GM21737 (cell line): ENCODE results near the gene MBP.
A peak's percentile ranks its signal among the peaks of the same experiment; 100 is the strongest.

ENCODE experiments used
- ATAC-seq: cut with Tn5 transposase; IDR thresholded peaks from one replicate; pipeline ENCODE4 v1.9.1; 2021; ENCODE audit warnings: mild to moderate bottlenecking, moderate library complexity; ENCODE audit not compliant: unreplicated experiment

The MBP gene

DNA sequence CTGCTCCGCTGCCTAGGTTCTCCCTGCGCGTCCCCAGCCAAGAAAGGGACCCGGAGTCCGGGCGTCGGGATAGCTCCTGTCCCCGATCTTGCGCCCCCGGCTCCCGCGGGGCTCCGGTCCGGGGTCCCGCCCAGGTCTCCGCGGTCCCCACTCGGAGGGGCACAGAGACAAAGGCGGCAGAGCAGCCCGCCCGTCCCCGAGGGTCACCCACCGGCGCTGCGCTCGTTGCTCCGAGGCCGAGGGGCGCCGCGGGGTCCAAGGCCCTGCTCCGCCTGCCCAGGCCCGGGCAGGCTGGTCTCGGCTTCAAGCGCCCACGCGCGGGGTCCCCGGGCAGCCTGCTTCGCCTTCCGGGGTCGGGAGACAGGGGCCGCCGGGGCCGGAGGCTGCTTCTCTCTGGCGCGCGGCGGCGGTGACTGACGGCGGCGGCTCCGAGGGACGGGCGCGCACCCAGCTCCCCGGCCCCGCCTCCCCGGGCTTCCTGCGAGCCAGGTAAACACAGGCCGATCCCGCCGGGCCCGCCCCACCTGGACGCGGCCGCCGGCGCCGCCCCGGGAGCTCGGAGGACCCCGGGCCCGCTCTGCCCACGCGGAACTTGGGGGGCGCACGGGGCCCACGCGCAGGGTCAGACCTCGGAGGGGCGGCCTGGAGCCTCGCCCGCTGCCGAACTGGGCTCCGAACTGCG lies at the start of gene MBP:
Gene MBP (minus strand): TSS at position 415 of the 682 bp plus-strand sequence. CDS start 27,522 bp downstream, outside the sequence.
- ATAC-seq, result peak; percentile 52

DNA sequence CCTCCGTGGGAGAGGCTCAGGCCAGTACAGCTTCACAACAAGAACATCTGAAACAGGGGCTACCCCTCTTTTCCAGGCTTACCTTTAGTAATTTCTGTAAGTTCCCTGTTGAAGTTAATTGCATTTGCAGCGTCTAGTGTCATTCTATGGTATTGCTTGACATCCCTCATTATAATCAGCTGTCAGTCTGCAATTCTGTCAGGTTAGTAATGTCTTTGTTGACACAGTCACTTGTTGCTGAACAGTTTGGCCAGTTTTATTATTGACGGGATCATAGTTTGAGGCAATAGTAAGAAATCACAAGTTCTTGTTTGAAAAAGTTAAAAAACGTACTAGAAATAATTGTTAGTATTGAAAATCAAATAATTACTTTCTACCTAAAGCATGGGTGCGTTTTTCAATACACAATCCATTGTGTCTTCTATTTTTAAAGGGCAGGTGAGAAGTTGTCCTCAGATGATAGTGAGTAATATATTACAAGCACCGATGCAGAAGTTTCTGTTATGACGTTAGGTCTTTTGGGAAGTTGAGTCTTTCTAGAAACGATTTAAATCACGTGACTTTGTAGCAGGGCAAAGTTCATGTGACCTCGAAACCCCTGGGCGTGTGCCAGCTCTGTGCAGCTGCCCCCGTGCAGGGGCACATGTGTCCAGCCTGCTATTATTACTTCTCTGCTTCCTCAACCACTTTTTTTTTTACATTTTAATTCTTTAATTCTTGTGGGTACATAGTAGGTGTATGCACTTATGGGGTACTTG lies 49.5 kb upstream of the MBP start:
- no peak for ATAC-seq

DNA sequence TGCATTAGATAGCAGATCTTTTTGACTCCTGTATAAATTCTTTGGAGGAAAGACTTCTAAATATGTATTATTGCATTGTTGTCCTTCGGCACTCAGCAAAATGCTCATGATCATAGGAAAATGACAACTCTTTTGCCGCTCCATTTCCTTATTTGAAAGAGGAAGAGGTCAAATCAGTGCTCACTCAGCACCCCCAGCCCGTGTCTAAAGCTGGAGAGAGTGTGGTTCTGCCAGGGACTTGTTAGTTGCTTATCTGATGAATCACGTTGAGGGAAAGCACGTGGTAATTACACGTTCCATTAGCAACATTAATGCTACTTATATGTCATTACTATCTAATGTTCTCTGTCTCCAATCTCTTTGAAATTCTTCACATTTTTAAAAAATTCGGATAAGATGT lies 46.0 kb upstream of the MBP start:
- ATAC-seq, result no peak

DNA sequence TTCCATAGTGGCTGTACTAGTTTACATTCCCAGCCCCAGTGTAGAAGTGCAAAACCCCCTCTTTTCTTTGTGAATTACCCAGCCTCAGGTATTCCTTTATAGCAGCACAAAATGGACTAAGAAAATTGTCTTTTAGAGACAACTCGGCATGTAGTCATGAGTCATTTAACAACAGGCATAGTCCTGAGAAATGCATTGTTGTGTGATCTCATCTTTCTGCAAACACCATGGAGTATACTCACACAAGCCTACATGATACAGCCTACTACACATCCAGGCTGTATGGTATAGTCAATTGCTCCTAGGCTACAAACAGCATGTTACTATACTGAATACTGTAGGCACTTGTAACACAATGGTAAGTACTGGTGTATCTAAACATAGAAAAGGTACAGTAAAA lies 44.4 kb upstream of the MBP start:
- ATAC-seq, result no peak

DNA sequence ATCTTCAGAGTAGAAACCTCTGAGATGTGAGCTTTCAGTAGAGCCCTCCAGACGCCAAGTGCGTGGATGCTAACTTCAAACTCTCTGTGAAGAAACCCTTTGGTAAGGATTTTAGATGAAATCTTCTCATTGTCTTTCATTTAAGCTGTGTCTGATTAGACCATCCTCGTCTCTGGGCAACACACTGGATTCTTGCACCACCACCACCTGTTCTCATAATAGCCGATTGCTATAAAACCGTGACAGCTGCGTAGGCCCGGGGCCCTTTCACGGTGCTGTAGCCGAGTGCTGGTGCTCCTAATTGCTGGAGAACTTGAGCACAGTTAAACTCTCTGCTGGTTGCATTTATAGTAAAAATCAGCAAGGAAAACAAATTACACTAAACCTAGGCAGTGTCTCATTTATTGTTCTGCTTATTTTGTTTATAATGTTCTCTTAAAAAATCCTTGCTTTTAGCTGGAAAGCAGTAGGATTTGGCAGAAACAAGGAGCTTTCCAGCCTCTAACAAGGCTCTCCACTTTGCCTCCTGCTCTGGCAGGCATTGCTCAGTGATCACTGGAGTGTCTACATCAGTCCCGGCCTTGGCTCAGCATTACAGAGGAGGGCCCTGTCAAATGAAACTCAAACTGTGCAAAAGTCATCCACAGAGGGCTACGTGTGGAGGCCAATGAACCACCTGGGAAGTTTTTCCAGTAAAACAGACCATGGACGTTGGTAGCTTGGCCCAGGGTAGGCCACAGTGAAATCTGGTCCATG lies 40.9 kb upstream of the MBP start:
- ATAC-seq, result no peak

DNA sequence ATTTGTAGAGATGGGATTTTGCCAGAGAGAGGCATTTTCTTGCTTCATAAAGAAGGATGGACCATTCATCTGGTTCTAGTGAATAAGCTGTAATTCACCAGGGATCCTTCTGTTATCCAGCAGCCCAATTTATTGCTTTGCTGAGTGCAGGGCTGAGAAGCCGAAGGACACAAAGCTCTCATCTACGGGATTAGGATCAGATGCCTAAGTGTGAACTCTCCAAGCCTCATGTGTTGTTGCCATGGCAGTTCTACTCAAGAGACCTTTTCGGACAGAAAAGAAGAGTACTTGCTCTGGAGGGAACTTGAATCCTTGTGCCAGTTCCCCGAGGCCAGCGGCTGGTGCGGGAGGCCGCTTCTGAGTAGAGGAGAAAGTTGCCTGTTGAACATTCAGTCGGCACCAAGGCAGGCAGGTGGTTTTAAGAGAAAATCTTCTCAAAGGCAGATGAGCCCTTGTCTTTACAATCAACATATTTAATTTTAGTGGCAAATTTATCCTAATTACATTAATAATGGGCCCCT lies 38.4 kb upstream of the MBP start:
- no peak for ATAC-seq

DNA sequence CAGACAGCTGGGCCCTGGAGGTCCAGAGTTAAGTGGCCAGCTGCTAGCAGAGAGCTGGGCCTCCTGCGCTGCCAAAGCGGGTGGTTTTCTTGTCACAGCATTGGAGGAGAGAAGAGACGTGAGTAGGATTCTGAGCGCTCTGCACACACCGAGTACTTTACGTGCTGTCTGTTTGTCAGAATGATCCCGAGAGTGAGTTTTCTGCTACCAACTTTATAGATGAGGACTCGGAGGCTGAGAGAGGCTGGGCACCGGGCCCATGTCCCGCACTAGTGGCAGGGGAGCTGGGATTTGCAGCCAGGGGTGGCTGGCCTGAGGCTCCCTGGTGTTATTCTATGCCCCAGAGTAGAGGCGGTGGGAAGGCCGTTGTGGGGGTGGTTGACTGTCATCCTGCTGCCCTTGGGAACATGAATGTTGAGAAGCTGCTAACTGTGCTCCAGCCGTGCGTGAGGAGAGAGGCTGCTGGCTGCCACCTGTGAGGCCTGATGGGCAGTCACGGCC lies 36.3 kb upstream of the MBP start:
- no peak for ATAC-seq

DNA sequence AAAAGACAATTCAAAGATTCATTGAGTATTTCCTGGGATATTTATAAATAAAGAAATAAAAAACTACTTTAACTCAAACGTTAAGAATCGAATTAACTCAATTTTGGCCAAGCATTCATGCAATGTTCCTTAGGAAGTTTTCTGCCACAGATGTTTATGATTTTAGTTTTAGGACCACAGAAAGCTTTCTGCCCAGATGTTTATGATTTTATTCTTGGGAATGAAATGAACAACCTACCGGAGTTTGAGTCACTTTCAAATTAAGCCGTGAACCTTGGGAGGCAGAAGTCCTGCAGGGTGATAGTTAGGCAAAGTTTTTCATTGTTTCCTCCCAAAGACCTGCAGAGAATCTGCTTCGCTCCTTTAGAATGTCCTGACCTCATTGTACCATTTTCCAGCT lies 34.7 kb upstream of the MBP start:
- no peak for ATAC-seq

DNA sequence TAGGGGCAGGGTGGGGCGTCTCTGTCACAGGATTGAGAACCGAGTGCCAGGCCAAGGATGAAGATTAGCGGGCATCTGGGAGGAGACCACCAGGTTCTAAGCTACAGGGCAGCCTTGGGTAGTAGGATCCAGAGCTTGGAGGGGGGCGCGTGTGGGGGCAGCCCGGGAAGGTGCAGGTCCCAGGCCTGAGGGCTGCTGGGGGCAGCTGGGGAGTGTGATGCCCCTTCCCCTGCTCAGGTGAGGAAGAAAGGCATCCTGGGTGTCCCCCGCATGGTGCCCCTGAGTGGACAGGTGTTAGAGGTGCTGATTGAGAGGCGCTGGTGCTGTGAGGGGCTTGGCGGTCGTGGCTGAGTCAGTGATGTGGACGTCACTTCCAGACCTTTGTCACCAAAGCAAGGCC lies 33.9 kb upstream of the MBP start:
- no peak for ATAC-seq

DNA sequence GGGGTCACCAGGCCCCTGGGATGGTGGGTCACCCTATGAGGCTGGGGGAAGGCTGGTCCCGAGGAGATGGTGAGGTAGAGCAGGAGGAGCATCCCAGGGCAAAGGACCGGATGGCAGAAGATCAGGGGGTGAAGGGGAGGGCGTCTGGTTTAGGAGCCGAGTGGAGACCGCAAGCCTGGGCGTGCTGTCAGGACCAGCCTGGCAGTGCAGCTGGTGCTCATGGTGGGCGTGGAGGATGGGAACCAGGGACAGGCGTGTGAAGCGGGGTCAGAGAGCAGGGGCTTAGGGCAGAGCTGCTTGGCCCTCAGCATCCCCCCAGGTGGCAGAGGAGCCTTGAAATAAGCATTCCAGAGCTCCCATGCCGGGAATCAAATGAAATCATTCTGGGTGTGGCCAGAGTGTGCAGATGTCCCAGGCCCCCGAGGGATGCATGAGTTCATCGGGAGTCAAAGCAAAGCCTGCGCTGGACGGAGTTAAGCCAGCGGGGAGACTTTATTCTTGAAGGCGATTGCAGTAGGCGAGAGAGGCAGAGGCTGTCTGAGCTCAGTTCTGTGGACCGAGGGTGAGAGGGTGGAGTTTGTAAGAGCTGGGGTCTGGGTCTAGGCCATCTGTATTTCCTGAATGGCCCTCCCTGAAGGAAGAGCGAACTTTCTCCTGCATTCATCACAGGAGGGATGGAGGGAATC lies 33.1 kb upstream of the MBP start:
- ATAC-seq, result no peak

DNA sequence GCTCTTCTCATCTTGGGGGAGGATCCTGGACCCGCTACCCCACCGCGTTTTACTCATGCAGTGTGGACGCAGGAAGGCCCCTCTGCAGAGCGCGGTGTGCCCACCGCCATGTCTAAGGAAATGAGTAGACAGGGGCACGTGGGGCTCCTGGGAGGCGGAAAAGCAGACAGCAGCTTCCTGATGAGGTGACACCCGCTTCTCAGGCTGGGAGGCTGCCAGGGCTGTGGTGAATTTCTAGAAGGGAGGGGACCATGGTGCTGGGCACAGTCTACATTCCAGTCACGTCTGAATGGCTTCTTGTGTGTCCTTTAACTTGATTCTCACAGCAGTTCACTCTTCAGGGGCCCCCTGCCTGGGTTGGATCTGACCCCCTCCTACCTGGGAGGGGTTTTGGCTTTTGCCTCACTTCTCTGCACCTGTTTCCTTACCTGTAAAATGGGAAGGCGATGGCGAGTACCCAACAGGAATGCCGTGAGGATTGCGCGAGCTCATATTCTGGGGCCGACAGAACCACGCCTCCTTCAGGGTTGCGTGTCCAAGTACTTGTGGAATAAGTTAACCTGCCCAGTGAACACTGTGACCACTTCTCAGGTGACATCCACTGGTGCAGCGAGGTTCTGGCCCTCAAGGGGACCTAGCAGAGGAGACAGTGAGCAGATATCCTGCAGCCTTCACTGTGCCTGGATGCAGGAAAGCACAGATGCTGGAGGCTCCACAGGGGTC lies 32.3 kb upstream of the MBP start:
- no peak for ATAC-seq

DNA sequence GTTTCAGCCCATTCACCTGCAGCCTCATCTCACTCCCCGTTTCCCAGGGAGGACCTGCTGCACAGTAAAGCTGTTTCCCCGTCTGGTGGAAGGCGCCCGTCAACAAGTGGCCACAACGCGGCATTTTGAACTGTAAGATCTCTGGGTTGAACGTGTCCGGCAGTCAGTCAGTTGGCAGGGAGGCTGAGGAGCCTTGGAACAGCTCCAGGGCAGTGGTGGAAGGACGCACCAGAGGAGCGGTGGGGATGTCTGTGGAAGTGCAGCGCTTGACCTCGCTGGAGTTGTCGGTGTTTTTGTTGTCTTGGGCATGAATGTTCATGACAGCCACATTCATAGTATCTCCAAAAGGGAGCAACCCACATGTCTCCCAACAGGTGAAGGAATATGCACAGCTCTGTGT lies 31.4 kb upstream of the MBP start:
- ATAC-seq, result no peak

DNA sequence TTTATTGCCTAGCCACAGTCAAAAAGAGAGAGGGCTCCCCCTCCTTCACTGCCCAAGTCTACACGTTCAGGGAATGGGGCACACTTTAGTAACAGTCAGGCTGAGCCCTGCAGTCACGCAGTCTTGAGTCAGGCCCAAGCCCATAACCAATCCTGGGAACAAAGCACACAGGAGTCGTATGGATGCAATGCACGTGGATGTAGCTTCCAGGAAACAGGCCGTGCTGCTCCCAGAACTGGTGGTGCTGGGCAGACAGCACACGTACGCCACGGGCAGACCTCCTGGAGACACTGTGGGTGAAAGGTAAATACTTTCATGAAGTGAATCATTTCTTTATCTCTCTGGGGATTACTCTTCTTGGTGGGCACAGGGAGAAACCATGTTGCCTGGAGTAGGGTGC lies 30.0 kb upstream of the MBP start:
- no peak for ATAC-seq

DNA sequence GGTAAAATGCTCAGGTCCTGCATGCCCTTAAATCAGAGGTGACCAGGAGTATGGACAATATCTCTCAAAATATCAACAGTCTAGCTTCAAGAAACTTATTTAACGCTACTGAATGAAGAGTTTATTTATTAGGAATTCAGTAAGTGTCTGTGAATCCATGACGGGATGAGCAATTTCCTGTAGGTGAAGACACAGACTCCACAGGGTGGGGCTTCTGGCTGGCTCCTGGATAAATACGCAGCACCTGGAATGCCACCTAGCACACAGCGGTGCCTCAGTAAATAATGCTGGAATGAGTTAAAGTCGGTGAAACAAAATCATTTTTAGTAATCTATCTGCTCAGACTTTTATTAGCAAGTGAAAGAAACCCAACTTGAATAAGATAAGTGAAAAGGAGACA lies 29.4 kb upstream of the MBP start:
- no peak for ATAC-seq

DNA sequence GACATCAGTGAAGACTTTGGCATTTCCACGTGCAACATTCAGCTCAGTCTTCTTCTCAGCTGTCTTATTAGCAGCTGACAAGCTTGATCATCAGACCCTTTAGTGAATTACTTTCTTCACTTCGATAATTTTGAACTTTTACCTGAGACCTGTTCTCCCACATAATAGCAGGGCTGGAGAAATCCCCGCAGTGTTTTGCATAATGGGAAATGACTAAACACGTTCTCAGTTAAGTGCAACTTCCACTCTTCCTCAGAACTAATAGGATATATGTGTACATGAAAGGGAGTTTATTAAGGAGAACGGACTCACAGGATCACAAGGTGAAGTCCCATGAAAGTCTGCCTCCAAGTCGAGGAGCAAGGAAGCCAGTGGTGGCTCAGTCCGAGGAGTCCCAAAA lies 28.8 kb upstream of the MBP start:
- no peak for ATAC-seq

DNA sequence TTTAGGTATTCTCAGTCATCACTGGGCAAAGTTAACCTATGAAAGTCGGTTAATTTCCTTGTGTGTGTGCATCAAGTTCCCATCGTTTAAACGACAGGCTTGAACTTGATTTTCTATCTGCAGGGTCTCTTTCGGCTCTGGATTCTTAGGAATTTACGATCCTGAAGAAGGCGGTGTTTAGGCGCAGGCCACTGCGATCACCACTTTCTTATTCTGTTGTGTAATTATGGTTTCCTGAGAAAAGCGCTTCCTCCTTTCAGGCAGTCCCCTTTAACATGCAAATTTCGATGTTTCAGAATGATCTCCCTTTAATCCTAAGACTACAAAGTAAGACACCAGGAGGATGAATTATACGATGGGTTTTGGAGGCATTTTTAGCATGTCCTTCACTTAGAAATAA lies 27.9 kb upstream of the MBP start:
- no peak for ATAC-seq

DNA sequence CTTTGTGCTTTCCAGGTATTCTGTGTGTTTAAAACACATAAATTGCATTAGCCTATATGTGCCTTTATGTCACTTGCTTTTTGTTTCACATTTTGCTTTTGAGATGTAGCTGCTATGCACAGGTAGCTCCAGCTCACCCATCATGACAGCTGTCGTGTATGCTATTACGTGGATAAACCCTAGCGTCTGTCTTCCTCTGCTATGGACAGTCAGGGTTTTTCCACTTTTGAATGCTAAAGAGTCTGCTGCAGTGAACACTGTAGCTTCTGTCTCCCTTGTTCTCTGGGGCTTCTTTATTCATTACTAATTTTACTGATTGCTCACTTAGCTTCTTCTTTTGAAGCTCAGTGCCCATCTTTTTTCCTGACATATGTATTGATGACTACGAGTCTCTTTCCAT lies 24.7 kb upstream of the MBP start:
- ATAC-seq, result no peak

DNA sequence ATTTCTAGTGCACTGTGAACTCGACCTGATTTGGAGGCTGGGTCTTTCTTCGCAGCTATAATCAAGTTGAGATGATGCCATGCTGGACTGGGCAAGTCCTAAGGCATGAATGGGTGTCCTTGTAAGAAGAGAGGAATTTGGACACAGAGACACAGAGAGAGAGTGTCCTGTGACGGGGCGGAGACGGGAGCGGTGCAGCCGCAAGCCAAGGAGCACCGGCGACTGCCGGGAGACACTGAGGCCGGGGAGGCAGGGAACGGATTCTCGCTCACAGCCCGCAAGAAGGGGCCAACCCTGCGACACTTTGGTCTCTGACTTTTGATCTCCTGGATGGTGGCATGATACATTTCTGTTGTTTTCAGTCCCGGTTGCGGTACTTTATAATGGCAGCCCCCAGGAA lies 22.4 kb upstream of the MBP start:
- no peak for ATAC-seq

DNA sequence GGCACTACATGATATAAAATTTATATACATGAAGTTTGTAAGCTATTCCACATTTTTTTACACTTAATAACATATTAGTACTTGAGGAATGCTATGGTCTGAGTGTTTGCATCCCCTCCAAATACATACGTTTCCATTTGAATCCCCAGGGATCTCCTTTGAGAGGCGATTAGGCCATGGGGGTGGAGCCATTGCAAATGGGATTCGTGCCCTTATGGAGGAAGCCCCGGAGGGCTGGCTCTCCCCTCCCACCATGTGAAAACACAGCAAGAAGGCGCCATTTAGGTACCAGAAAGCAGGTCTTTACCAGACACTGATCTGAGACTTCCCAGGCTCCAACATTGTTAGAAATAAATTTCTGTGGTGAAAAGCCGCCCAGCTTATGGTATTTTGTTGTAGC lies 20.8 kb upstream of the MBP start:
- ATAC-seq, result no peak

DNA sequence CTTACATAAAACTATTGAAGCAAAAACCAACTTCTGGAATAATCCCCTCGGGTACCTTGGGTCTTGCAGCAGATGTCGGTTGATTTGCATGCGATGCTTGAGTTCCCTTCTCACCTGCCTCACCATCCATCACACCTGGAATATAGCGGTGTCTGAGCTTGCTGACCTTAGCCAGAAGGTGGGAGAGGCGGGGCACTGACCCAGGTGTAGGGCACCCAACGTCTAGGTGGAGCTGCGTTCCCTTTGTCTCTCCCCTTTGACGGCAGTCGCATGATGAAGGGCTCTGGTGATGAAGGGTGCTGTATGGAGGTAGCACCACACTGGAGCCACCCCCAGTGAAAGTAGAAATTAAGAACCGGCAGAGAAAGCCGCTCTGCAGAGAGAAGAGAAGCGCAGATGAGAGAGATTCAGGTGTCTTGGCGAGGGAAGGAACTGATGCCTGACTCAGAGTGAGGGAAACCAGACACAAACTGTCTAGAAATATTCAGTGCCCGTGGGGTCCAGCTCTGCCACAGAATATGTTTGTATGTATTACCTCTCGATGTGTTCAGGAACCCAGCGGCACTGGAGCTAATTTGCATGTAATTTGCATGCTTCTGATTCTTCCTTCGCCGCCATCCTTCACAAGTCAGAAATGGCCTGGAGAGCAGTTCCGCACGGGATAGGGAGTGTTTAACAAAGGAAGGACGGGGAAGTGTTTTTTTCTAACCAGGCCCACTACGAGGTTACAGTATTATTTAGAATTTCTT lies 19.4 kb upstream of the MBP start:
- no peak for ATAC-seq
